Measurements from ENCODE around the gene CYP24A1. TPM values are rescaled to one million over a fixed set of nuclear protein-coding genes. Genes with fewer than 3 reads are reported as not detected.

Gene CYP24A1
- total and polyA plus RNA-seq, 2 of the 13 experiments (the other 11 are each of a cell fraction or from before 2014, with no cell fraction given), result 9.4 to 32.7 TPM

DNA sequence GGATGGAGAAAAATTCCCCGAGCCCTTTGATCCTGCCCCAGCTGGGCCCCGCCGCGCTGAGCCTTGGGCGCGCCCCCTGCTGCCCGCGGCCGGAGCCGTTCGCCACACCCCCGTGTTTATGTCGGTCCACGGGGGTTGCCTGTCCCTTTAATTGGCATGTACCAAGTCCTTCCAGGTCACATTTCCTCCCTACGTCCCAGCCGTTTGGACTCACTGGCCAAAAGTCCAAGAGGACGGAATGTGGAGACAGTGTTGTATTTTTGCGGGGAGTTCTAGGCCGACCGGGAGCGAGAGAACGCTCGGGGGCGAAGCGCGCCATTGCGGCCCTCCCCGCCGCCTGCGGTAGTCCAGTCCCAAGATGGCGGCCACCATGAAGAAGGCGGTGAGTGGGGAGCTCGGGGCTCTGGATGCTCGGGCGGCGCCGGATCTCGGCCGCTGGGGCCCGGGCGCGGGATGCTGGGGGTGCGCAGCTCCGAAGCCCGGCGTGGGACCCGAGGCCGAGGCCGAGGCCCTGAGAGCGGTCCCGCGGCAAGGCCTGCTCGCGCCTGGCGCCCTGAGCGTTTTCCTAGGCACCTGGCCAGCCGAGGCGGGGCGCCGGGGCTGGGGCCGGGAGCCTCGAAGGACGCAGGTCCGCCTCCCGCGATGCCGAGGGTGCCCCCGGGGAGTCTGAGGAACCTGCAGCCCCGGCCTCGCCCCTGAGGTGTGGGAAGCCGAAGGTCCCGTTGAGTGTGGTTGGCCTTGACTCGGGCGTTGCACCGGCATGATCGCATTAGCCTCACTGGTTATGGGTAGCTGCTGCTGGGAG, 34.2 kb upstream of the CYP24A1 start, which contains the start of gene PFDN4 (continued):
- TF ChIP-seq NFAT5 (CRISPR knock-in tag; IDR thresholded peaks at IDR 0.05) (peak; percentile 93), UBTF (CRISPR knock-in tag; IDR thresholded peaks at IDR 0.05) (peak; percentile 88), YEATS4 (CRISPR knock-in tag; IDR thresholded peaks at IDR 0.05; ENCODE audit: borderline replicate concordance) (peak; percentile 95), PATZ1 (CRISPR knock-in tag; IDR thresholded peaks at IDR 0.05) (peak; percentile 90), ZFP41 (CRISPR knock-in tag; IDR thresholded peaks at IDR 0.05; ENCODE audit: borderline replicate concordance) (no peak; the same call in 1 of the 2 replicates), TCF7L2 (IDR thresholded peaks at IDR 0.05; ENCODE audit: low read depth, low read length) (no peak; the same call in 1 of the 2 replicates), CENPBD1 (CRISPR knock-in tag; IDR thresholded peaks at IDR 0.05; ENCODE audit: borderline replicate concordance, low read depth) (no peak), CC2D1A (CRISPR knock-in tag; IDR thresholded peaks at IDR 0.05) (peak; percentile 97; the same call in 1 of the 2 replicates), ZNF563 (CRISPR knock-in tag; IDR thresholded peaks at IDR 0.05) (peak; percentile 98), ZNF225 (CRISPR knock-in tag; IDR thresholded peaks at IDR 0.05) (peak; percentile 81; the same call in 1 of the 2 replicates), SMYD3 (CRISPR knock-in tag; IDR thresholded peaks at IDR 0.05) (0 out of 2 replicates have a peak, but pooled peaks have one; percentile 30), GABPB1 (CRISPR knock-in tag; IDR thresholded peaks at IDR 0.05) (peak; percentile 85), GATAD1 (CRISPR knock-in tag; IDR thresholded peaks at IDR 0.05) (peak; percentile 83)
- TF ChIP-seq, protein P1, sequence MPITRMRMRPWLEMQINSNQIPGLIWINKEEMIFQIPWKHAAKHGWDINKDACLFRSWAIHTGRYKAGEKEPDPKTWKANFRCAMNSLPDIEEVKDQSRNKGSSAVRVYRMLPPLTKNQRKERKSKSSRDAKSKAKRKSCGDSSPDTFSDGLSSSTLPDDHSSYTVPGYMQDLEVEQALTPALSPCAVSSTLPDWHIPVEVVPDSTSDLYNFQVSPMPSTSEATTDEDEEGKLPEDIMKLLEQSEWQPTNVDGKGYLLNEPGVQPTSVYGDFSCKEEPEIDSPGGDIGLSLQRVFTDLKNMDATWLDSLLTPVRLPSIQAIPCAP (CRISPR knock-in tag; IDR thresholded peaks at IDR 0.05; ENCODE audit: low read depth), result no peak
